HepG2 (cell line): ENCODE results near the gene BCL2L11. TPM values are rescaled to one million over a fixed set of nuclear protein-coding genes. Genes with fewer than 3 reads are reported as not detected.

Source experiments
- DPF2 ChIP-seq: sonication (generic); formaldehyde crosslinking; IDR thresholded peaks from 2 replicates; pipeline ENCODE4 v1.4.0; 2020; ENCODE audit warnings: mild to moderate bottlenecking, low read depth, missing genetic modification reagents, borderline replicate concordance
- FOXO1 ChIP-seq: sonication (generic); formaldehyde crosslinking; IDR thresholded peaks from 2 replicates; pipeline ENCODE4 v1.4.0; 2020; ENCODE audit warnings: missing genetic modification reagents
- GABPA ChIP-seq, 2 experiments: IDR thresholded peaks; 2 replicates each; pipeline ENCODE4 v1.6.1; 2011 to 2016; ENCODE audit warnings: low read depth in 2 of 2, low read length in 1 of 2, missing biosample characterization in 1 of 2, missing genetic modification characterization in 1 of 2
- KMT2A ChIP-seq: sonication (generic); formaldehyde crosslinking; IDR thresholded peaks from 2 replicates; pipeline ENCODE4 v1.4.0; 2020; ENCODE audit warnings: missing genetic modification reagents
- MIER3 ChIP-seq: IDR thresholded peaks from 2 replicates; pipeline ENCODE4 v1.6.1; 2016; ENCODE audit warnings: missing compliant biosample characterization, borderline replicate concordance
- MXI1 ChIP-seq: IDR thresholded peaks from 3 replicates; pipeline ENCODE4 v1.6.1; 2012; ENCODE audit warnings: low read depth, low read length, inconsistent platforms, borderline replicate concordance
- NR2F2 ChIP-seq: IDR thresholded peaks from 2 replicates; pipeline ENCODE4 v1.6.1; 2012; ENCODE audit warnings: low read depth, inconsistent platforms, borderline replicate concordance
- PHF8 ChIP-seq: sonication (generic); formaldehyde crosslinking; IDR thresholded peaks from 2 replicates; pipeline ENCODE4 v1.5.0; 2020; ENCODE audit warnings: missing genetic modification reagents
- RAD51 ChIP-seq: fragments of 450-650 bp; IDR thresholded peaks from 2 replicates; pipeline ENCODE4 v1.6.1; 2016; ENCODE audit warnings: borderline replicate concordance
- SP5 ChIP-seq: IDR thresholded peaks from 2 replicates; pipeline ENCODE4 v1.6.1; 2016; ENCODE audit warnings: low read depth, borderline replicate concordance
- SRY ChIP-seq: sonication (generic); formaldehyde crosslinking; IDR thresholded peaks from 2 replicates; pipeline ENCODE4 v1.8.0; 2022; ENCODE audit warnings: mild to moderate bottlenecking, missing genetic modification reagents
- STAG1 ChIP-seq: sonication (generic); formaldehyde crosslinking; IDR thresholded peaks from 2 replicates; pipeline ENCODE4 v1.4.0; 2020; ENCODE audit warnings: missing genetic modification reagents
- ZBTB21 ChIP-seq: sonication (generic); formaldehyde crosslinking; IDR thresholded peaks from 2 replicates; pipeline ENCODE4 v1.4.0; 2020; ENCODE audit warnings: missing genetic modification reagents
- ZFP37 ChIP-seq: sonication (generic); formaldehyde crosslinking; IDR thresholded peaks from 2 replicates; pipeline ENCODE4 v1.4.0; 2020; ENCODE audit warnings: missing genetic modification reagents, borderline replicate concordance
- ZFP62 ChIP-seq: sonication (generic); formaldehyde crosslinking; IDR thresholded peaks from 2 replicates; pipeline ENCODE4 v1.4.0; 2020; ENCODE audit warnings: missing genetic modification reagents
- ZIK1 ChIP-seq: sonication (generic); formaldehyde crosslinking; IDR thresholded peaks from 2 replicates; pipeline ENCODE4 v1.5.0; 2020; ENCODE audit warnings: mild to moderate bottlenecking, low read depth, missing genetic modification reagents, borderline replicate concordance
- ZNF652 ChIP-seq: IDR thresholded peaks from 2 replicates; pipeline ENCODE4 v1.6.1; 2016; ENCODE audit warnings: low read depth, borderline replicate concordance
- ZNF670 ChIP-seq: sonication (generic); formaldehyde crosslinking; IDR thresholded peaks from 2 replicates; pipeline ENCODE4 v1.8.0; 2022; ENCODE audit warnings: mild to moderate bottlenecking, missing genetic modification reagents, borderline replicate concordance
- ZSCAN12 ChIP-seq: sonication (generic); formaldehyde crosslinking; IDR thresholded peaks from 2 replicates; pipeline ENCODE4 v1.9.0; 2021; ENCODE audit warnings: mild to moderate bottlenecking, missing genetic modification reagents
- polyA plus RNA-seq, 8 experiments: library from polyadenylated mRNA; depleted of rRNA in 3 of 8; stranded (reverse) in 7 of 8; unstranded in 1 of 8; fragments of >200 nt; fragmentation: Illumina TruSeq in 4 of 8; extraction: Trizol in 4 of 8; gene quantifications; 2 replicates each; pipeline versions ENCODE4 v1.2.1 to v1.2.3, GENCODE V29; 2011 to 2016; ENCODE audit warnings: low read depth in 4 of 8, missing spikeins in 1 of 8, mixed read lengths in 1 of 8; ENCODE audit not compliant: insufficient read depth in 1 of 8
- total RNA-seq, 5 experiments: library from RNA; depleted of rRNA; stranded (reverse); fragments of >200 nt; fragmentation: Illumina TruSeq; extraction: Trizol; gene quantifications; 2 replicates each; pipeline ENCODE4 v1.2.3, GENCODE V29; 2016; ENCODE audit warnings: low read depth in 1 of 5
- TF ChIP-seq, protein P1 (sequence below), 2 experiments: sonication (generic) in 1 of 2; formaldehyde crosslinking in 1 of 2; IDR thresholded peaks; 2 replicates each; pipeline versions ENCODE4 v1.4.0 to v1.6.1; 2016 to 2020; ENCODE audit warnings: borderline replicate concordance in 1 of 2, low read depth in 1 of 2, mild to moderate bottlenecking in 1 of 2, missing genetic modification reagents in 1 of 2
- TF ChIP-seq, protein P2 (sequence below): sonication (generic); formaldehyde crosslinking; IDR thresholded peaks from 2 replicates; pipeline ENCODE4 v1.5.1; 2020; ENCODE audit warnings: missing genetic modification reagents, mild to moderate bottlenecking, borderline replicate concordance
- TF ChIP-seq, protein P3 (sequence below): sonication (generic); formaldehyde crosslinking; IDR thresholded peaks from 2 replicates; pipeline ENCODE4 v1.5.0; 2020; ENCODE audit warnings: mild to moderate bottlenecking, low read depth, missing genetic modification reagents, borderline replicate concordance

Gene BCL2L11
- total and polyA plus RNA-seq, 2 of the 13 experiments (the other 11 are each of a cell fraction or from before 2014, with no cell fraction given) = 6.1 to 9.7 TPM

DNA sequence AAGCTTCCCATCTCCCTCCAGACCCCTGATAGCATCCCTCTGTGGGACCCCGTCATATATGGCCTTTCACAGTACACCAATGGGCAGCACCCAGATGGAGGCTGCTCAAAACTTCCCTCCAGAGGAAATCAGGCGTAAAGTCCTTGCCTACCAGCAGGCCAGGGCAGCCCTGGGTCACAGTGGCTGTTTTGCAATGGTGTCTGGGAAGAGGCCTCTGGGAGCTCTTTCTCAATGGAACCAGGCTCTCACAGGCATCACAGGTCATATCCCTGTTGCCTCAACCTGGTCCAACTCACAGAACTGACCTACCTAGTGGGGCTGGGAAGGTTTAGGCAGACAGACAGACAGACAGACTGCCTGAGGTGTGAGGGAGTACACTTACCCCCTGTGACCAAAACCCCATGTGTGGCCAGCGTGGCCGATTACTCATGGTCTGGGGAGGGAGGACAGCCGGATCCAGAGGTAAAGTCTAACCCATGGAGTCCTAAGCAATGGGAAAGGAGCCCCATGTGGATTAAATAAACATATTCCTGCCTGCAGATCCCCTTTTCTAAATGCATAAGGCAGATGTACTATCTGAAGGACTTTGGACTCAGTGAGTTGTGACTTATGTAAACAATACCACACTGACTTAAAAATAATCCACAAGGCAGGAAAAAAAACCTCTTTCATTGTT lies 58.2 kb downstream of the BCL2L11 start (continued):
- TF ChIP-seq ZSCAN12 (CRISPR knock-in tag) (no peak), RAD51 (no peak), ZIK1 (CRISPR knock-in tag) (no peak), ZNF670 (CRISPR knock-in tag) (no peak), FOXO1 (CRISPR knock-in tag) (no peak), GABPA (IDR thresholded peaks at IDR 0.05; ENCODE audit: low read depth, low read length) (no peak), GABPA (CRISPR knock-in tag; IDR thresholded peaks at IDR 0.05; ENCODE audit: low read depth) (no peak), PHF8 (CRISPR knock-in tag) (no peak), MXI1 (peak; percentile 42; the same call in 1 of the 3 replicates), KMT2A (CRISPR knock-in tag) (no peak), ZFP62 (CRISPR knock-in tag) (no peak), ZNF652 (CRISPR knock-in tag) (no peak), NR2F2 (no peak; the same call in 1 of the 2 replicates), STAG1 (CRISPR knock-in tag) (no peak), ZFP37 (no peak), MIER3 (peak; percentile 56; the same call in 1 of the 2 replicates), ZBTB21 (CRISPR knock-in tag) (no peak), SRY (CRISPR knock-in tag) (no peak), SP5 (CRISPR knock-in tag) (no peak), DPF2 (CRISPR knock-in tag) (peak; percentile 41)
- TF ChIP-seq, protein P1, sequence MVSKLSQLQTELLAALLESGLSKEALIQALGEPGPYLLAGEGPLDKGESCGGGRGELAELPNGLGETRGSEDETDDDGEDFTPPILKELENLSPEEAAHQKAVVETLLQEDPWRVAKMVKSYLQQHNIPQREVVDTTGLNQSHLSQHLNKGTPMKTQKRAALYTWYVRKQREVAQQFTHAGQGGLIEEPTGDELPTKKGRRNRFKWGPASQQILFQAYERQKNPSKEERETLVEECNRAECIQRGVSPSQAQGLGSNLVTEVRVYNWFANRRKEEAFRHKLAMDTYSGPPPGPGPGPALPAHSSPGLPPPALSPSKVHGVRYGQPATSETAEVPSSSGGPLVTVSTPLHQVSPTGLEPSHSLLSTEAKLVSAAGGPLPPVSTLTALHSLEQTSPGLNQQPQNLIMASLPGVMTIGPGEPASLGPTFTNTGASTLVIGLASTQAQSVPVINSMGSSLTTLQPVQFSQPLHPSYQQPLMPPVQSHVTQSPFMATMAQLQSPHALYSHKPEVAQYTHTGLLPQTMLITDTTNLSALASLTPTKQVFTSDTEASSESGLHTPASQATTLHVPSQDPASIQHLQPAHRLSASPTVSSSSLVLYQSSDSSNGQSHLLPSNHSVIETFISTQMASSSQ (IDR thresholded peaks at IDR 0.05; ENCODE audit: low read depth) = no peak
- TF ChIP-seq, protein P1 (CRISPR knock-in tag; IDR thresholded peaks at IDR 0.05; ENCODE audit: borderline replicate concordance) = no peak; the same call in 1 of the 2 replicates
- TF ChIP-seq, protein P2, sequence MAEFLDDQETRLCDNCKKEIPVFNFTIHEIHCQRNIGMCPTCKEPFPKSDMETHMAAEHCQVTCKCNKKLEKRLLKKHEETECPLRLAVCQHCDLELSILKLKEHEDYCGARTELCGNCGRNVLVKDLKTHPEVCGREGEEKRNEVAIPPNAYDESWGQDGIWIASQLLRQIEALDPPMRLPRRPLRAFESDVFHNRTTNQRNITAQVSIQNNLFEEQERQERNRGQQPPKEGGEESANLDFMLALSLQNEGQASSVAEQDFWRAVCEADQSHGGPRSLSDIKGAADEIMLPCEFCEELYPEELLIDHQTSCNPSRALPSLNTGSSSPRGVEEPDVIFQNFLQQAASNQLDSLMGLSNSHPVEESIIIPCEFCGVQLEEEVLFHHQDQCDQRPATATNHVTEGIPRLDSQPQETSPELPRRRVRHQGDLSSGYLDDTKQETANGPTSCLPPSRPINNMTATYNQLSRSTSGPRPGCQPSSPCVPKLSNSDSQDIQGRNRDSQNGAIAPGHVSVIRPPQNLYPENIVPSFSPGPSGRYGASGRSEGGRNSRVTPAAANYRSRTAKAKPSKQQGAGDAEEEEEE (CRISPR knock-in tag) = no peak
- TF ChIP-seq, protein P3, sequence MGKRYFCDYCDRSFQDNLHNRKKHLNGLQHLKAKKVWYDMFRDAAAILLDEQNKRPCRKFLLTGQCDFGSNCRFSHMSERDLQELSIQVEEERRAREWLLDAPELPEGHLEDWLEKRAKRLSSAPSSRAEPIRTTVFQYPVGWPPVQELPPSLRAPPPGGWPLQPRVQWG = no peak
